ENCODE data around the gene IRAG1.

DNA sequence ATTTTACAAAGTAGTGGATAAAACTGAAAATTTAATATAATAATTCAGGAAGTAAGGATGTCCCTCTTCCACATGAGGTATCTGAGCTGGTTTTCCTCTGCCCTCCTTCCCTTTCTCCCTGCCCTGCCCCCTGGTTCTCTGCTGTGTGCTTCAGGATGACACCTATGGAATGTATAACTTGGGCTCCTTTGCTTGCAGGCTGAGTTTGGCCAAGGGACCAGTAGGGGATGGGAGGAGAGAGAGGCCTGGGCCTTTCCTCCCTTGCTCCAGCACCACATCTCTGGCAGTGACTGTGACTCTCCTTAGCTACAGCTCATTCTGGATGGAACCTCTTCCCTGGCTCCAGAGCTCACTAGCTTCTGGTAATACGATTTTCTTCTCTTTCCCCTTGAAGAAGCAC, 10.1 kb downstream of the IRAG1 start:
- TF ChIP-seq POLR2A (IDR thresholded peaks at IDR 0.05) (no peak), CTCF (IDR thresholded peaks at IDR 0.05) (no peak)
